SK-N-SH treated with all-trans-retinoic acid at 6 μM for 48 hours (cell line): Measurements from ENCODE around the gene ZNF778.
A peak's percentile ranks its signal among the peaks of the same experiment; 100 is the strongest.
"Not testable (repeated sequence)": the region's sequence is repeated elsewhere in the genome, so short reads cannot be mapped to it uniquely, and the experiment has no call there.

Experiments
- ATAC-seq: fragments of 200-7000 bp; cut with Tn5 transposase; 3 replicates; pipeline ENCODE4 v1.9.1; 2020; ENCODE audit warnings: mild to moderate bottlenecking, moderate library complexity
- BACH2 ChIP-seq: fragments of 250-450 bp; sonication (Bioruptor Pico); IDR thresholded peaks from 2 replicates; pipeline ENCODE4 v1.9.0; 2021; ENCODE audit warnings: mild to moderate bottlenecking, borderline replicate concordance
- CSDC2 ChIP-seq: fragments of 250-450 bp; sonication (Bioruptor Pico); IDR thresholded peaks from 2 replicates; pipeline ENCODE4 v1.5.0; 2020; ENCODE audit warnings: mild to moderate bottlenecking, moderate library complexity
- ESRRG ChIP-seq: fragments of 250-450 bp; sonication (Bioruptor Pico); IDR thresholded peaks from 2 replicates; pipeline ENCODE4 v1.6.1; 2021; ENCODE audit warnings: mild to moderate bottlenecking
- GLIS3 ChIP-seq: fragments of 250-450 bp; sonication (Bioruptor Pico); IDR thresholded peaks from 2 replicates; pipeline ENCODE4 v1.5.0; 2020; ENCODE audit warnings: mild to moderate bottlenecking, moderate library complexity
- ISL1 ChIP-seq: fragments of 250-450 bp; sonication (Bioruptor Pico); IDR thresholded peaks from 2 replicates; pipeline ENCODE4 v2.1.2; 2022; ENCODE audit warnings: mild to moderate bottlenecking, moderate library complexity
- OSR1 ChIP-seq: fragments of 250-450 bp; sonication (Bioruptor Pico); IDR thresholded peaks from 2 replicates; pipeline ENCODE4 v1.8.0; 2022; ENCODE audit warnings: moderate library complexity, mild to moderate bottlenecking, inconsistent platforms
- PPARA ChIP-seq: fragments of 250-450 bp; sonication (Bioruptor Pico); IDR thresholded peaks from 2 replicates; pipeline ENCODE4 v1.5.0; 2020; ENCODE audit warnings: mild to moderate bottlenecking, borderline replicate concordance
- SNAI2 ChIP-seq: fragments of 250-450 bp; sonication (Bioruptor Pico); IDR thresholded peaks from 2 replicates; pipeline ENCODE4 v1.5.0; 2020; ENCODE audit warnings: mild to moderate bottlenecking, moderate library complexity
- TCF4 ChIP-seq: fragments of 250-450 bp; sonication (Bioruptor Pico); IDR thresholded peaks from 2 replicates; pipeline ENCODE4 v1.8.0; 2021; ENCODE audit warnings: mild to moderate bottlenecking, moderate library complexity, borderline replicate concordance
- TOX ChIP-seq: fragments of 250-450 bp; sonication (Bioruptor Pico); IDR thresholded peaks from 2 replicates; pipeline ENCODE4 v1.8.0; 2021; ENCODE audit warnings: mild to moderate bottlenecking, moderate library complexity, borderline replicate concordance
- ZC3H10 ChIP-seq: fragments of 250-450 bp; sonication (Bioruptor Pico); IDR thresholded peaks from 2 replicates; pipeline ENCODE4 v1.5.1; 2021; ENCODE audit warnings: mild to moderate bottlenecking, moderate library complexity
- ZFP30 ChIP-seq: fragments of 450-650 bp; formaldehyde crosslinking; IDR thresholded peaks from 2 replicates; pipeline ENCODE4 v1.5.0; 2022; ENCODE audit warnings: mild to moderate bottlenecking, moderate library complexity
- ZNF565 ChIP-seq: fragments of 450-650 bp; formaldehyde crosslinking; conservative IDR thresholded peaks from 2 replicates; pipeline ENCODE4 v1.5.0; 2020; ENCODE audit warnings: low read depth, mild to moderate bottlenecking, moderate library complexity
- ZNF70 ChIP-seq: fragments of 450-650 bp; formaldehyde crosslinking; IDR thresholded peaks from 2 replicates; pipeline ENCODE4 v1.5.0; 2020; ENCODE audit warnings: mild to moderate bottlenecking, moderate library complexity
- ZNF8 ChIP-seq: fragments of 450-650 bp; formaldehyde crosslinking; IDR thresholded peaks from 2 replicates; pipeline ENCODE4 v1.5.0; 2020; ENCODE audit warnings: mild to moderate bottlenecking, moderate library complexity
- TF ChIP-seq, protein P1 (sequence below): fragments of 250-450 bp; sonication (Bioruptor Pico); IDR thresholded peaks from 2 replicates; pipeline ENCODE4 v1.8.0; 2021; ENCODE audit warnings: low read depth, mild to moderate bottlenecking, moderate library complexity, borderline replicate concordance
- TF ChIP-seq, protein P2 (sequence below): fragments of 250-450 bp; sonication (Bioruptor Pico); IDR thresholded peaks from 2 replicates; pipeline ENCODE4 v1.5.0; 2020; ENCODE audit warnings: mild to moderate bottlenecking, moderate library complexity
- TF ChIP-seq, protein P3 (sequence below): fragments of 250-450 bp; sonication (Bioruptor Pico); IDR thresholded peaks from 2 replicates; pipeline ENCODE4 v1.8.0; 2020; ENCODE audit warnings: mild to moderate bottlenecking, moderate library complexity, borderline replicate concordance
- TF ChIP-seq, protein P4 (sequence below): fragments of 250-450 bp; sonication (Bioruptor Pico); IDR thresholded peaks from 2 replicates; pipeline ENCODE4 v1.5.1; 2021; ENCODE audit warnings: mild to moderate bottlenecking, moderate library complexity

ZNF778 gene

DNA sequence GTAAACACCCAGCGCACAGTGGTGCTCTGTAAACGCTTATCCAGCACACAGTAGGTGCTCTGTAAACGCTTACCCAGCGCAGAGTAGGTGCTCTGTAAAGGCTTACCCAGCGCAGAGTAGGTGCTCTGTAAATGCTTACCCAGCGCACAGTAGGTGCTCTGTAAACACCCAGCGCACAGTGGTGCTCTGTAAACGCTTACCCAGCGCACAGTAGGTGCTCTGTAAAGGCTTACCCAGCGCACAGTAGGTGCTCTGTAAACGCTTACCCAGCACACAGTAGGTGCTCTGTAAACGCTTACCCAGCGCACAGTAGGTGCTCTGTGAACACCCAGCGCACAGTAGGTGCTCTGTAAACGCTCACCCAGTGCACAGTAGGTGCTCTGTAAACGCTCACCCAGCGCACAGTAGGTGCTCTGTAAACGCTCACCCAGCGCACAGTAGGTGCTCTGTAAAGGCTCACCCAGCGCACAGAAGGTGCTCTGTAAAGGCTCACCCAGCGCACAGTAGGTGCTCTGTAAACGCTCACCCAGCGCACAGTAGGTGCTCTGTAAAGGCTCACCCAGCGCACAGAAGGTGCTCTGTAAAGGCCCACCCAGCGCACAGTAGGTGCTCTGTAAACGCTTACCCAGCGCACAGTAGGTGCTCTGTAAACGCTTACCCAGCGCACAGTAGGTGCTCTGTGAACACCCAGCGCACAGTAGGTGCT lies 31.5 kb upstream of the ZNF778 start:
- ATAC-seq = not testable (repeated sequence)

DNA sequence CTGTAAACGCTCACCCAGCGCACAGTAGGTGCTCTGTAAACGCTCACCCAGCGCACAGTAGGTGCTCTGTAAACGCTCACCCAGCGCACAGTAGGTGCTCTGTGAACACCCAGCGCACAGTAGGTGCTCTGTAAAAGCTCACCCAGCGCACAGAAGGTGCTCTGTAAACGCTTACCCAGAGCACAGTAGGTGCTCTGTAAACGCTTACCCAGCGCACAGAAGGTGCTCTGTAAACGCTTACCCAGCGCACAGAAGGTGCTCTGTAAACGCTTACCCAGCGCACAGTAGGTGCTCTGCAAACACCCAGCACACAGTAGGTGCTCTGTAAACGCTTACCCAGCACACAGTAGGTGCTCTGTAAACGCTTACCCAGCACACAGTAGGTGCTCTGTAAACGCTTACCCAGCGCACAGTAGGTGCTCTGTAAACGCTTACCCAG lies 30.9 kb upstream of the ZNF778 start:
- ATAC-seq = not testable (repeated sequence)

DNA sequence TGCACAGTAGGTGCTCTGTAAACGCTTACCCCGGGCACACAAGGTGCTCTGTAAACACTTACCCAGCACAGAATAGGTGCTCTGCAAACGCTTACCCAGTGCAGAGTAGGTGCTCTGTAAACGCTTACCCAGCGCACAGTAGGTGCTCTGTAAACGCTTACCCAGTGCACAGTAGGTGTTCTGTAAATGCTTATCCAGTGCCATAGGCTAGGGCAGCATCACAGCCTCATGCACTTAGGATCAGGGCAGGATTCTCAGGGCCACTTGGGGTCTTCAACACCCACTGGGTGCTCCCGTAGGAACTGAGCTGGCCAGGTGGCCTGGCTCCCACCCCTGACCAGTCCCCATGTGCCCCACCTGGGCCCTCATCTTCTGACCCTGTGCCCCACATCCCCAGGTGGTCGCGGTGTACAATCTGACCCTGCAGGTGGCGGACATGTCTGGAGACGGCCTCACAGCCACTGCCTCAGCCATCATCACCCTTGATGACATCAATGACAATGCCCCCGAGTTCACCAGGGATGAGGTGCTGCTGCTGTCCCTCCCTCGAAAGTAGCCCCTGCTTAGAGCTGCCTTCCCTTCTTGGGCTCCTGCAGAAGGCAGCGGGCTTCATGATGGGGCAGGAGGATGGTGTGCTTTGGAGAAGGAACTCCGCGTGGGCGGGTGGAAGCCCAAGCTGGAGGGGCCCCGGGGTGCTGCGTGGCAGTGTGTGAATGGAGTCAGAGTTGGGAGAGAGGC lies 30.3 kb upstream of the ZNF778 start:
- TF ChIP-seq, protein P1, sequence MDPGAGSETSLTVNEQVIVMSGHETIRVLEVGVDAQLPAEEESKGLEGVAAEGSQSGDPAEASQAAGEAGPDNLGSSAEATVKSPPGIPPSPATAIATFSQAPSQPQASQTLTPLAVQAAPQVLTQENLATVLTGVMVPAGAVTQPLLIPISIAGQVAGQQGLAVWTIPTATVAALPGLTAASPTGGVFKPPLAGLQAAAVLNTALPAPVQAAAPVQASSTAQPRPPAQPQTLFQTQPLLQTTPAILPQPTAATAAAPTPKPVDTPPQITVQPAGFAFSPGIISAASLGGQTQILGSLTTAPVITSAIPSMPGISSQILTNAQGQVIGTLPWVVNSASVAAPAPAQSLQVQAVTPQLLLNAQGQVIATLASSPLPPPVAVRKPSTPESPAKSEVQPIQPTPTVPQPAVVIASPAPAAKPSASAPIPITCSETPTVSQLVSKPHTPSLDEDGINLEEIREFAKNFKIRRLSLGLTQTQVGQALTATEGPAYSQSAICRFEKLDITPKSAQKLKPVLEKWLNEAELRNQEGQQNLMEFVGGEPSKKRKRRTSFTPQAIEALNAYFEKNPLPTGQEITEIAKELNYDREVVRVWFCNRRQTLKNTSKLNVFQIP = no peak
- TF ChIP-seq TOX (CRISPR knock-in tag) (no peak), ESRRG (CRISPR knock-in tag) (no peak), BACH2 (no peak), ZNF565 (CRISPR knock-in tag) (no peak), ISL1 (CRISPR knock-in tag) (no peak), ZNF8 (CRISPR knock-in tag) (no peak), ZFP30 (CRISPR knock-in tag) (no peak), CSDC2 (CRISPR knock-in tag) (no peak), SNAI2 (CRISPR knock-in tag) (no peak), TCF4 (CRISPR knock-in tag) (no peak), ZNF70 (CRISPR knock-in tag) (no peak)
- TF ChIP-seq, protein P2, sequence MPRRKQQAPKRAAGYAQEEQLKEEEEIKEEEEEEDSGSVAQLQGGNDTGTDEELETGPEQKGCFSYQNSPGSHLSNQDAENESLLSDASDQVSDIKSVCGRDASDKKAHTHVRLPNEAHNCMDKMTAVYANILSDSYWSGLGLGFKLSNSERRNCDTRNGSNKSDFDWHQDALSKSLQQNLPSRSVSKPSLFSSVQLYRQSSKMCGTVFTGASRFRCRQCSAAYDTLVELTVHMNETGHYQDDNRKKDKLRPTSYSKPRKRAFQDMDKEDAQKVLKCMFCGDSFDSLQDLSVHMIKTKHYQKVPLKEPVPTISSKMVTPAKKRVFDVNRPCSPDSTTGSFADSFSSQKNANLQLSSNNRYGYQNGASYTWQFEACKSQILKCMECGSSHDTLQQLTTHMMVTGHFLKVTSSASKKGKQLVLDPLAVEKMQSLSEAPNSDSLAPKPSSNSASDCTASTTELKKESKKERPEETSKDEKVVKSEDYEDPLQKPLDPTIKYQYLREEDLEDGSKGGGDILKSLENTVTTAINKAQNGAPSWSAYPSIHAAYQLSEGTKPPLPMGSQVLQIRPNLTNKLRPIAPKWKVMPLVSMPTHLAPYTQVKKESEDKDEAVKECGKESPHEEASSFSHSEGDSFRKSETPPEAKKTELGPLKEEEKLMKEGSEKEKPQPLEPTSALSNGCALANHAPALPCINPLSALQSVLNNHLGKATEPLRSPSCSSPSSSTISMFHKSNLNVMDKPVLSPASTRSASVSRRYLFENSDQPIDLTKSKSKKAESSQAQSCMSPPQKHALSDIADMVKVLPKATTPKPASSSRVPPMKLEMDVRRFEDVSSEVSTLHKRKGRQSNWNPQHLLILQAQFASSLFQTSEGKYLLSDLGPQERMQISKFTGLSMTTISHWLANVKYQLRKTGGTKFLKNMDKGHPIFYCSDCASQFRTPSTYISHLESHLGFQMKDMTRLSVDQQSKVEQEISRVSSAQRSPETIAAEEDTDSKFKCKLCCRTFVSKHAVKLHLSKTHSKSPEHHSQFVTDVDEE = no peak
- TF ChIP-seq, protein P3, sequence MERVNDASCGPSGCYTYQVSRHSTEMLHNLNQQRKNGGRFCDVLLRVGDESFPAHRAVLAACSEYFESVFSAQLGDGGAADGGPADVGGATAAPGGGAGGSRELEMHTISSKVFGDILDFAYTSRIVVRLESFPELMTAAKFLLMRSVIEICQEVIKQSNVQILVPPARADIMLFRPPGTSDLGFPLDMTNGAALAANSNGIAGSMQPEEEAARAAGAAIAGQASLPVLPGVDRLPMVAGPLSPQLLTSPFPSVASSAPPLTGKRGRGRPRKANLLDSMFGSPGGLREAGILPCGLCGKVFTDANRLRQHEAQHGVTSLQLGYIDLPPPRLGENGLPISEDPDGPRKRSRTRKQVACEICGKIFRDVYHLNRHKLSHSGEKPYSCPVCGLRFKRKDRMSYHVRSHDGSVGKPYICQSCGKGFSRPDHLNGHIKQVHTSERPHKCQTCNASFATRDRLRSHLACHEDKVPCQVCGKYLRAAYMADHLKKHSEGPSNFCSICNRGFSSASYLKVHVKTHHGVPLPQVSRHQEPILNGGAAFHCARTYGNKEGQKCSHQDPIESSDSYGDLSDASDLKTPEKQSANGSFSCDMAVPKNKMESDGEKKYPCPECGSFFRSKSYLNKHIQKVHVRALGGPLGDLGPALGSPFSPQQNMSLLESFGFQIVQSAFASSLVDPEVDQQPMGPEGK = no peak
- peak; percentile 37 for ATAC-seq

DNA sequence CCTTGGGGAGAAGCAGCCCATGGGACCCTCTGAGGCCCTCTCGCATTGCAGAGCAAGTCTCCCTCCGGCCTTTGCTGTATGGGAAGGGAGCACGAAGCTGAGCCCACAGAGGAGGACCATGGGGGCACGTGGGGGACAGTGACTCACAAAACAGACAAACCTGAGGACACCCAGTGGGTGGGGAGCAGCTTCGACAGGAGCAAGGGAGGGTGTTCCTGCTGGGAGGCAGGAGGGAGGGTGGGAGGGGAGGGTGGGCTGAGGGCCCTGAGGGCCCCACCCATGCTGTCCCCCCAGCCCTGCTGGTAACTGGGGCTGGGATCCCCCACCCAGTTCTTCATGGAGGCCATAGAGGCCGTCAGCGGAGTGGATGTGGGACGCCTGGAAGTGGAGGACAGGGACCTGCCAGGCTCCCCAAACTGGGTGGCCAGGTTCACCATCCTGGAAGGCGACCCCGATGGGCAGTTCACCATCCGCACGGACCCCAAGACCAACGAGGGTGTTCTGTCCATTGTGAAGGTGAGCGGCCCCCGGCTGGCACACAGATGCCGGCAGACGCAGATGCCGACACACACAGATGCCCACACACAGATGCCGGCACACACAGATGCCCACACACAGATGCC lies 29.6 kb upstream of the ZNF778 start:
- peak; percentile 9; the same call in 2 of the 3 replicates for ATAC-seq
- TF ChIP-seq SNAI2 (CRISPR knock-in tag) (no peak), ZNF565 (CRISPR knock-in tag) (no peak), OSR1 (no peak), PPARA (CRISPR knock-in tag) (no peak), ESRRG (CRISPR knock-in tag) (no peak), ZC3H10 (CRISPR knock-in tag) (no peak), TCF4 (CRISPR knock-in tag) (no peak), BACH2 (no peak), ISL1 (CRISPR knock-in tag) (no peak), ZNF8 (CRISPR knock-in tag) (no peak), GLIS3 (CRISPR knock-in tag) (no peak)
- TF ChIP-seq, protein P4, sequence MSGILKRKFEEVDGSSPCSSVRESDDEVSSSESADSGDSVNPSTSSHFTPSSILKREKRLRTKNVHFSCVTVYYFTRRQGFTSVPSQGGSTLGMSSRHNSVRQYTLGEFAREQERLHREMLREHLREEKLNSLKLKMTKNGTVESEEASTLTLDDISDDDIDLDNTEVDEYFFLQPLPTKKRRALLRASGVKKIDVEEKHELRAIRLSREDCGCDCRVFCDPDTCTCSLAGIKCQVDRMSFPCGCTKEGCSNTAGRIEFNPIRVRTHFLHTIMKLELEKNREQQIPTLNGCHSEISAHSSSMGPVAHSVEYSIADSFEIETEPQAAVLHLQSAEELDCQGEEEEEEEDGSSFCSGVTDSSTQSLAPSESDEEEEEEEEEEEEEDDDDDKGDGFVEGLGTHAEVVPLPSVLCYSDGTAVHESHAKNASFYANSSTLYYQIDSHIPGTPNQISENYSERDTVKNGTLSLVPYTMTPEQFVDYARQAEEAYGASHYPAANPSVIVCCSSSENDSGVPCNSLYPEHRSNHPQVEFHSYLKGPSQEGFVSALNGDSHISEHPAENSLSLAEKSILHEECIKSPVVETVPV (CRISPR knock-in tag) = no peak
- TF ChIP-seq, protein P1 = no peak
- TF ChIP-seq, all 23 proteins: peak for 0

DNA sequence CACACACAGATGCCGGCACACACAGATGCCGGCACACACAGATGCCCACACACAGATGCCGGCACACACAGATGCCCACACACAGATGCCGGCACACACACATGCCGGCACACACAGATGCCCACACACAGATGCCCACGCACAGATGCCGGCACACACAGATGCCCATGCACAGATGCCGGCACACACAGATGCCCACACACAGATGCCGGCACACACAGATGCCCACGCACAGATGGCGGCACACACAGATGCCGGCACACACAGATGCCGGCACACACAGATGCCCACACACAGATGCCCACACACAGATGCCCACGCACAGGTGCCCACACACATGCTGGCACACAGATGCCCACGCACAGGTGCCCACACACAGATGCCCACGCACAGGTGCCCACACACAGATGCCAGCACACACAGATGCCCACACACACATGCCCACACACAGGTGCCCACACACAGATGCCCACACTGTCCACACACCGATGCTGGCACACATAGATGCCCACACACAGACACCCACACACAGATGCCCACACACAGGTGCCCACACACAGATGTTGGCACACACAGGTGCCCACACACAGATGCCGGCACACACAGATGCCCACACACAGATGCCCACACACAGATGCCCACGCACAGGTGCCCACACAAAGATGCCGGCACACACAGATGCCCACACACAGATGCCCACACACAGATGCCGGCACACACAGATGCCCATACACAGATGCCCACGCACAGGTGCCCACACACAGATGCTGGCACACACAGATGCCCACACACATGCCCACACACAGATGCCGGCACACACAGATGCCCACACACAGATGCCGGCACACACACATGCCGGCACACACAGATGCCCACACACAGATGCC lies 28.8 kb upstream of the ZNF778 start:
- not testable (repeated sequence) for ATAC-seq
